ENCODE data around the gene RAB3C.

DNA sequence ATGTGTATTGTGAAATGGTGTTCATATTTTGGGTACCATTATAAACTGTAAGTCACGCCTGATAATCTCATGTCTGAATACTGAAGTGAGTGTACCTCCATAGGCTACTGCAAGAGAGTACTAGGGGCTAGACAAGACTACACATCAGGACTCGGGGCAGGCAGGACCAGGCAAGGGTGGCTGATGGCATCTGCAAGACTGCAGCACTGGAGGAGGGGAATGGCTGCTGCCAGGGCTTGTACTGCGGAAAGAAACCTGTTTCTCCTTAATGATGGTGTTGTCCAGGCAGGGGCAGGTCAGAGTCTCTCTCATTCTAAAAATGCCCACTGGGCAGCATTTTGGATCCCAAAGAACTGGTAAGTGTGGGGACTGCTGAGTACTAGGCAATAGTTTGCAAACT is 172.5 kb downstream of the RAB3C start:
- TF ChIP-seq, protein P1, sequence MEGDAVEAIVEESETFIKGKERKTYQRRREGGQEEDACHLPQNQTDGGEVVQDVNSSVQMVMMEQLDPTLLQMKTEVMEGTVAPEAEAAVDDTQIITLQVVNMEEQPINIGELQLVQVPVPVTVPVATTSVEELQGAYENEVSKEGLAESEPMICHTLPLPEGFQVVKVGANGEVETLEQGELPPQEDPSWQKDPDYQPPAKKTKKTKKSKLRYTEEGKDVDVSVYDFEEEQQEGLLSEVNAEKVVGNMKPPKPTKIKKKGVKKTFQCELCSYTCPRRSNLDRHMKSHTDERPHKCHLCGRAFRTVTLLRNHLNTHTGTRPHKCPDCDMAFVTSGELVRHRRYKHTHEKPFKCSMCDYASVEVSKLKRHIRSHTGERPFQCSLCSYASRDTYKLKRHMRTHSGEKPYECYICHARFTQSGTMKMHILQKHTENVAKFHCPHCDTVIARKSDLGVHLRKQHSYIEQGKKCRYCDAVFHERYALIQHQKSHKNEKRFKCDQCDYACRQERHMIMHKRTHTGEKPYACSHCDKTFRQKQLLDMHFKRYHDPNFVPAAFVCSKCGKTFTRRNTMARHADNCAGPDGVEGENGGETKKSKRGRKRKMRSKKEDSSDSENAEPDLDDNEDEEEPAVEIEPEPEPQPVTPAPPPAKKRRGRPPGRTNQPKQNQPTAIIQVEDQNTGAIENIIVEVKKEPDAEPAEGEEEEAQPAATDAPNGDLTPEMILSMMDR (IDR thresholded peaks at IDR 0.05): no peak
- no peak for TF ChIP-seq POLR2A (IDR thresholded peaks at IDR 0.05)

Data from vagina (tissue), 2 donors.